ENCODE results near the gene SMAP1.

DNA sequence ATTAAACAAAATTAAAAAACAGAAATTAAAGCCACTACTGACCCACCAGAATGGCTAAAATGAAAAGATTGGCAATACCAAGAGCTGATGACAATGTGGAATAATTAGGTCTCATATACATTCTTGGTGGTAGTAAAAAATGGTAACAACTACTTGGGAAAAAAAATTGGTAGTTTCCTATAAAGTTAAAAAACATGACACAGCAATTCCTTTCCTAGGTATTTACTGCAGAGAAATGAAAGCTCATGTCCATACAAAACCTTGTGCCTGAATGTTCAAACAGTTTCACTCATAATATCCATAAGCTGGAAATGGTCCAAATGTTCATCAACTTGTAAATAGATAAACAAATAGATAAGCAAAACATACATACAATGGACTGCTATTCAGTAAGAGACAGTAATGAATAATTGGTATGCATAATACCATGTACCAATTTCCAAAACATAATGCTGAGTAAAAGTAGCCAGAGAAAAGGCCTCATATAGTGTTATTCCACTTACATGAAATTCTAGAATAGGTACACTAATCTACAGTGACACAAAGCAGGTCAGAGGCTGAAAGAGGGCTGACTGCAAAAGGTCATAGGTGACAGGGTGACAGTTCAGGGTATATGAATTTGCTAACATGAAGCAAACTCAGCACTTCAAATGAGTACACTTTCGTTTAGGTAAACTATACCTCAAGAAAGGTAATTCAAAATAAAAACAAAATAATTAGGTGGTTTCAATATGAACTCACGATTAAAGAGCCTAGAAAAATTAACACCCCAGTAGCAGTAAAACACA is 236.2 kb downstream of the SMAP1 start:
- no peak for TF ChIP-seq YY1 (IDR thresholded peaks at IDR 0.05; ENCODE audit: insufficient read depth, insufficient read length)
- no peak for TF ChIP-seq ZNF274 (IDR thresholded peaks at IDR 0.05; ENCODE audit: low read depth, low read length)
- no peak for TF ChIP-seq SUZ12 (IDR thresholded peaks at IDR 0.05; ENCODE audit: extremely low read depth, insufficient read depth, insufficient read length)
